ENCODE data around the gene TP53I11. TPM values are rescaled to one million over a fixed set of nuclear protein-coding genes. Genes with fewer than 3 reads are reported as not detected.

TP53I11 gene
- total and polyA plus RNA-seq, 4 donors, result 16.3 to 147 (median 75.9) TPM

DNA sequence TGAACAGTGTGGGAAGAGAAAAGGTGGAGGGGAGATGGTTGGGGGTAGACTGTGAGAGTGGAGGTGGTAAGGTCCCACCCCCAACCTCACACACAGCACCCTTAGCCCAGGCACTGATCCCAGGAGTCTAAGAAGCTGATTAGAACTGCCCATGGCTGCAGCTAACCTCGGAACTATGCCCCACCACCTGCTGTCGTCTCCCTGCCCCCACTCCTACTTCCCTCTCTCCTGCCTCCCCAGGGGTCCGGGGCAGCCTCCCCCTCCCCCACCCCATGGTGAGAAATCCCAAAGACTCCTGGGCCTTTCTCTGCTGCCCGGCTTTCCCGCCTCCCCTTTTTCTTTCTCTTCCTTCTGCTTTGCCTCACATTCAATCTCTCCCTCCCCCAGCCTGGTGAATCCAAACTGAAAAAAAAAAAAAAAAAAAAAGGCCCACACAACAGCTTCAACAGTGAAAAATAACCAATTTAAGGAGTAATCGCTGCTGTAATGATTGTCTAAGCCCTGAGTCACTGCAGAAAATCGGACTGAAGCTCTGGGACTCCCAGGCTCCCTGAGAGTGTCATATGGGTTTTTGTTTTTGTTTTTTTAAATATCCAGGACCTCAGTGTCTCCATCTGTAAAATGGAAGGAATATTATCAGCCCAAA is 9.6 kb upstream of the TP53I11 start:
- 39% methylated on average over 7 of the region's 7 CpGs for WGBS (ENCODE audit: insufficient coverage)
- peaks cover 43% of the 10 kb centered on the region for H3K4me1 ChIP-seq (ENCODE audit: control insufficient read depth, insufficient read depth, low read length)
- no peaks in the 10 kb centered on the region for H3K9me3 ChIP-seq (ENCODE audit: control insufficient read depth, insufficient read depth, low read length)
- H3K36me3 ChIP-seq (ENCODE audit: control insufficient read depth, insufficient read depth, low read length), result no peaks in the 10 kb centered on the region
- no peak overlapping the region for H3K27ac ChIP-seq (ENCODE audit: low read depth, low read length)
- H3K27me3 ChIP-seq (ENCODE audit: control insufficient read depth, insufficient read depth, low read length), result peaks cover 16% of the 10 kb centered on the region
- H3K4me3 ChIP-seq (ENCODE audit: low read depth, low read length), result no peak overlapping the region
- no peak for DNase-seq (ENCODE audit: low read depth in 4 of 6, low spot score in 6 of 6)

- Histone ChIP-seq H3K4me3 (ENCODE audit: low read depth, low read length) (no peak overlapping the region), H3K9me3 (ENCODE audit: control insufficient read depth, insufficient read depth, low read length) (no peaks in the 10 kb centered on the region), H3K27ac (ENCODE audit: low read depth, low read length) (no peak overlapping the region), H3K27me3 (ENCODE audit: control insufficient read depth, insufficient read depth, low read length) (peaks cover 16% of the 10 kb centered on the region), H3K4me1 (ENCODE audit: control insufficient read depth, insufficient read depth, low read length) (peaks cover 49% of the 10 kb centered on the region), H3K36me3 (ENCODE audit: control insufficient read depth, insufficient read depth, low read length) (no peaks in the 10 kb centered on the region)
- WGBS (ENCODE audit: insufficient coverage), result 80% methylated on average over 1 of the region's 3 CpGs
- no peak for DNase-seq (ENCODE audit: low read depth in 4 of 6, low spot score in 6 of 6)
Measured at GRCh38 chr11:44959064-44959463, 8.4 kb upstream of the TP53I11 start.

GRCh38 chr11:44957776-44958564 is 7.3 kb upstream of the TP53I11 start:
- DNase-seq (ENCODE audit: low read depth in 4 of 6, low spot score in 6 of 6), result no peak
- whole genome bisulfite sequencing (ENCODE audit: insufficient coverage), result 50% methylated on average over 5 of the region's 8 CpGs
- Histone ChIP-seq H3K9me3 (ENCODE audit: control insufficient read depth, insufficient read depth, low read length) (no peaks in the 10 kb centered on the region), H3K27ac (ENCODE audit: low read depth, low read length) (no peak overlapping the region), H3K36me3 (ENCODE audit: control insufficient read depth, insufficient read depth, low read length) (no peaks in the 10 kb centered on the region), H3K4me3 (ENCODE audit: low read depth, low read length) (no peak overlapping the region), H3K4me1 (ENCODE audit: control insufficient read depth, insufficient read depth, low read length) (peaks cover 44% of the 10 kb centered on the region), H3K27me3 (ENCODE audit: control insufficient read depth, insufficient read depth, low read length) (peaks cover 16% of the 10 kb centered on the region)

- Histone ChIP-seq H3K4me3 (ENCODE audit: low read depth, low read length) (no peak overlapping the region), H3K27ac (ENCODE audit: low read depth, low read length) (no peak overlapping the region), H3K36me3 (ENCODE audit: control insufficient read depth, insufficient read depth, low read length) (no peaks in the 10 kb centered on the region), H3K9me3 (ENCODE audit: control insufficient read depth, insufficient read depth, low read length) (no peaks in the 10 kb centered on the region), H3K4me1 (ENCODE audit: control insufficient read depth, insufficient read depth, low read length) (peaks cover 40% of the 10 kb centered on the region), H3K27me3 (ENCODE audit: control insufficient read depth, insufficient read depth, low read length) (peaks cover 16% of the 10 kb centered on the region)
- DNase-seq (ENCODE audit: low read depth in 4 of 6, low spot score in 6 of 6), result peak in 2 of 6 donors; percentile 67 to 71
- 6% methylated on average over 28 of the region's 35 CpGs for WGBS (ENCODE audit: insufficient coverage)
Measured at GRCh38 chr11:44957040-44957515, 6.4 kb upstream of the TP53I11 start.

- peaks cover 16% of the 10 kb centered on the region for H3K27me3 ChIP-seq (ENCODE audit: control insufficient read depth, insufficient read depth, low read length)
- no peaks in the 10 kb centered on the region for H3K36me3 ChIP-seq (ENCODE audit: control insufficient read depth, insufficient read depth, low read length)
- H3K9me3 ChIP-seq (ENCODE audit: control insufficient read depth, insufficient read depth, low read length), result no peaks in the 10 kb centered on the region
- 74% methylated on average over 3 of the region's 5 CpGs for WGBS (ENCODE audit: insufficient coverage)
- H3K4me3 ChIP-seq (ENCODE audit: low read depth, low read length), result no peak overlapping the region
- no peak overlapping the region for H3K27ac ChIP-seq (ENCODE audit: low read depth, low read length)
- peaks cover 39% of the 10 kb centered on the region for H3K4me1 ChIP-seq (ENCODE audit: control insufficient read depth, insufficient read depth, low read length)
- DNase-seq (ENCODE audit: low read depth in 4 of 6, low spot score in 6 of 6), result no peak
Measured at GRCh38 chr11:44955015-44955738, 4.5 kb upstream of the TP53I11 start.

DNA sequence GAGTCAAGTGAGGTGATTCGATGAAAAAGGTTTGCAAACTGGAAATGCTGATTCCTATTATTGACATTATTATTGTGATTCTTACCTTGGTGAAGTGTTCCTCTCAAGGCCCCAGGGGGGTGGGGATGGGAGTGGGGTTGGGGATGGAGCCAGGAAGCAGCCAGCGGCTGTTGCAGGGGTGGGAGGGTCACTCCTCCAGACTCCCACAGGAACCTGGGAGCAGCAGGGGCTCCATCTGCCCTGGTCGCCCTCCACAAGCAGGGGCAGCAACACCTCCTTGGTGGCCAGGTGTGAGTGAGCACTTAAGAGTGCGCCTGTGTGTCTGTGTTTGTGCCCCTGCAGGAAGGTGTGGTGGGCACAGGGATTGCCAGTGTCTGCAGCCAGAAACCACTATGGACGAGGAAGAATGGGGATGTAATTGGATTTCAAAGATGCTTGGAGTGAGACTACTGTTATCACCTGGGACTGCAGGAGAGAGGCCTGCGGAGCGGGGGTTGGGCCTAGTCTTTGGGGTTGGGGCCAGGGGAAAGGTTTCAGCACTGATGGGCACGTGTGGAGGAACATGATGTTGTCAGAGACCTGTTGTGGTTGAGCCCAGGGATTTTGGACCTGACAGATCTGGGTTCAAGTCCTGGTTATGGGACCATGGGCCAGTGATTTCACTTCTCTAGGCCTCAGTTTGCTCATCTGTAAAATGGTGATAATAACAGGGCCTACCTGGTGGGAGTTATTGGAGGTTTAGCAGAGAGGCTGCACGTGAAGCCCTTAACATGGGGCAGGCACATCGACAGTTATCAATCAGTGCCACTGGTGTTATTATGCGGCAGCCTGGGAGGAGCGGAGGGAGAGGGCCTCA is 3.6 kb upstream of the TP53I11 start:
- H3K4me3 ChIP-seq (ENCODE audit: low read depth, low read length), result no peak overlapping the region
- peaks cover 19% of the 10 kb centered on the region for H3K27me3 ChIP-seq (ENCODE audit: control insufficient read depth, insufficient read depth, low read length)
- H3K4me1 ChIP-seq (ENCODE audit: control insufficient read depth, insufficient read depth, low read length), result peaks cover 45% of the 10 kb centered on the region
- no peaks in the 10 kb centered on the region for H3K9me3 ChIP-seq (ENCODE audit: control insufficient read depth, insufficient read depth, low read length)
- H3K36me3 ChIP-seq (ENCODE audit: control insufficient read depth, insufficient read depth, low read length), result no peaks in the 10 kb centered on the region
- WGBS (ENCODE audit: insufficient coverage), result 69% methylated on average over 9 of the region's 12 CpGs
- no peak for DNase-seq (ENCODE audit: low read depth in 4 of 6, low spot score in 6 of 6)
- no peak overlapping the region for H3K27ac ChIP-seq (ENCODE audit: low read depth, low read length)

GRCh38 chr11:44952500-44953260 is 2.0 kb upstream of the TP53I11 start:
- H3K9me3 ChIP-seq (ENCODE audit: control insufficient read depth, insufficient read depth, low read length), result no peaks in the 10 kb centered on the region
- no peaks in the 10 kb centered on the region for H3K36me3 ChIP-seq (ENCODE audit: control insufficient read depth, insufficient read depth, low read length)
- no peak for DNase-seq (ENCODE audit: low read depth in 4 of 6, low spot score in 6 of 6)
- 75% methylated on average over 3 of the region's 3 CpGs for WGBS (ENCODE audit: insufficient coverage)
- peaks cover 15% of the 10 kb centered on the region for H3K27me3 ChIP-seq (ENCODE audit: control insufficient read depth, insufficient read depth, low read length)
- H3K4me1 ChIP-seq (ENCODE audit: control insufficient read depth, insufficient read depth, low read length), result peaks cover 49% of the 10 kb centered on the region
- no peak overlapping the region for H3K4me3 ChIP-seq (ENCODE audit: low read depth, low read length)
- no peak overlapping the region for H3K27ac ChIP-seq (ENCODE audit: low read depth, low read length)

DNA sequence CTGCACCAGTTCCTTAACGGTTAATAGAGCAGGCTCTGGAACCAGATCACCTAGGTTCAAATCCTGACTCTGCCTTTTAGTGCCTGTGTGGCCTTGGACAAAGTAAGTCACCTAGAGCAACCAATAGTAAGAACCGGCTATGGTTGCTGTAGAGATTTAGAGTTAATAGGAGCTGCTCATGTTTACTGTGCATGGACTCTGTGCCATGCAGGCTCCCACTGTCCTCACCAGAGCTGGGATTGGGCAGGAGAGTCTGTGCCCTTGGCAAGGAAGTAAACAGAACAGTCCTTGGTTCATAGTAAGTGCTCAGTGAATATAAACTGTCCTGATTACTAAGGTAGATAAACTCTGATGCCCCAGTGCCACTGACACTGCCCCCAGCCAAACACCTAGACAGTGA is 1.4 kb upstream of the TP53I11 start:
- Histone ChIP-seq H3K4me1 (ENCODE audit: control insufficient read depth, insufficient read depth, low read length) (peaks cover 43% of the 10 kb centered on the region), H3K9me3 (ENCODE audit: control insufficient read depth, insufficient read depth, low read length) (no peaks in the 10 kb centered on the region), H3K36me3 (ENCODE audit: control insufficient read depth, insufficient read depth, low read length) (no peaks in the 10 kb centered on the region), H3K27ac (ENCODE audit: low read depth, low read length) (no peak overlapping the region), H3K27me3 (ENCODE audit: control insufficient read depth, insufficient read depth, low read length) (peaks cover 12% of the 10 kb centered on the region), H3K4me3 (ENCODE audit: low read depth, low read length) (no peak overlapping the region)
- 56% methylated on average over 2 of the region's 2 CpGs for WGBS (ENCODE audit: insufficient coverage)
- DNase-seq (ENCODE audit: low read depth in 4 of 6, low spot score in 6 of 6), result no peak
